ENCODE measurements around the gene FAM3A.

Gene FAM3A

DNA sequence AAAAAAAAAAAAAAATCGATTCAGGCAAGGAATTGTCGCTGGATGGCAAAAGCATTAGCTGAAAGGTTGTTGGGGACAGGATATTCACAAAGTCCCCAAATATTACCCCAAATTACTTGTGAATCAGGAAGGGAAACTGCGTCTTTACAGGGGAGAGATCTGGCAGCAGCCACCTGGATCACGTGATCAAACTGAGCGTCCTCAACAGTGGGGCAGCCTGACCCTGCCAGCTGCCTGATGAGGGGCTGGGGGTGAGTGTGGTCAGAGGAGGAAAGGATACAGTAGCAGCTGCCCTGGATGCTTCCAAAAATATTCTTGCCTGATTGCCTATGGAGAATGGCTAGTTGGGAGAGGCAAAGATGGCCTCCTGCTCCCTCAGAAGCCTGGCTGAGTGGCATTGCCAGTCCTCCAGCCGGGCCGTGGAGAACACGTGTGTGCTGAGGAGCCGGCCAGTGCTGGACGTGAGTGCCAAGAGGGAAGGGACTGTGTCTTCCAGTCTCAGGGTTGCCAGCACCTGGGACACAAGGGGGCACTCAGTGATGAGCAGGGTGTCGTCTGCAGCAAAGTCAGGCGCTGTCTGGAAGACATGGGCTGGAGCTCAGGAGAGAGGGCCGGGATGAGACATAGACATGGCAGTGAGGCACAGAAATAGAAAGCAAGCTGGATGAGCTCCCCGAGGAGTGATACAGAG lies 34.0 kb downstream of the FAM3A start:
- no peak overlapping the region for H3K4me3 ChIP-seq (replicated peaks in 1 of 2; ENCODE audit: low read depth in 2 of 2, low read length in 2 of 2)
- DNase-seq (ENCODE audit: low read depth in 2 of 2) = no peak
- no peak for TF ChIP-seq CTCF (IDR thresholded peaks at IDR 0.05; ENCODE audit: low read depth, low read length)

DNA sequence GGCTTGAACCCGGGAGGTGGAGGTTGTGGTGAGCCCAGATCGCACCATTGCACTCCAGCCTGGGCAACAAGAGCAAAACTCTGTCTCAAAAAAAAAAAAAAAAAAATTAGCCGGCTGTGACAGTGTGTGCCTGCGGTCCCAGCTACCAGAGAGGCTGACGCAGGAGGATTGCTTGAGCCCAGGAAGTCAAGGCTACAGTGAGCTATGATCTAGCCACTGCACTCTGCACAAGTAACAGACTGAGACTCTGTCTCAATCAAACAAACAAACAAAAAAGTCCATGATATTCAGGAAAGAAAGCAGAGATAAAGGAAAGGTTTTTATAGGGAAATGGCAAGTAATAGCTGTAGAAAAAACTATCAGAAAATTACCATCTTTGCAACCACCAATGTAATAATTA lies 34.8 kb downstream of the FAM3A start:
- TF ChIP-seq CTCF (IDR thresholded peaks at IDR 0.05; ENCODE audit: low read depth, low read length) = no peak
- H3K4me3 ChIP-seq (replicated peaks in 1 of 2; ENCODE audit: low read depth in 2 of 2, low read length in 2 of 2) = no peak overlapping the region
- no peak for DNase-seq (ENCODE audit: low read depth in 2 of 2)

DNA sequence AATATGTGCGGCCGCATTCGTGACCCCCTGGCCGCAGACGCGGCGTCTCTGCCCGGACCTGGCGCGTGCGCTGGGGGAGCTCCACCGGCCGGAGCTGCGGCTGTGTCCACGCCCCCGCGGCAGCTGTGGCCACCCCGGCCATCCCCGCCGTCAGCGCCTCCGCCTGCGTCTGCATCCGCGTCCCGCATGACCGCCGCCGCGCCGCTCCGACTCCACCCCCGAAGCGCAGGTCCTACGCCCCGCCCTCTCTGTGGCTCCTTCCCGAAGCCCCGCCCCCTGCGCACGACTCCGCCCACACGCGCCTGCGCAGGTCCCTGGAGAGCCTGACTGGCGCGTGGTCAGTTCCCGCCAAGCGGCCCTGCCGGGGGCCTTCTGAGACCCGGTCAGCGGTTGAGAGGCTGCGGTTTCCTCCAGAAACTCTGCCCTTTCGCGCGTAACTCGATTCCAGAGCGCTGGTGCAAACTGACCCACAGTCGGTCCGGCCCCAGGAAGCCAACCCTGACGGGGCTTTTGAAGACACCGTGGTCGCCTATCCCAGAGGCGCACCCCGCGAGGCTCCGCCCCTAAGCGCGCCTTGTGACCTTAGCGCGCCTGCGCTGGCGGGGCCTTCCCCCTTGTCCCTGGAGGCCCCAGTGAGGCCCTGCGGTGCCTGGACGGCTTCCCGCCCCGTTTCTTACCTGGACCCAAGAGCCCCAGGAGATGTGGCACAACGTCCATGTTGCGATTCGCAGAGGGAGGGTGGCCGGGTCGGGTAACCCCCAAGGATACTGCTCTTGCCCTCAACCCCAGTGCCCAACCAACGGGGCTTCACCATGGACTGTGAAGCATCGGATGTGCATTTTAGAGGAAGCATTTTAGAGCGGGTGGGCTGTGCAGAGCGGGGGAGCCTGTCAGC lies 37.1 kb downstream of the FAM3A start, which contains the start of gene LAGE3:
Gene LAGE3 (minus strand): TSS at position 554 of the 895 bp plus-strand sequence. CDS start 366 bp downstream, at position 188.
- no peak for TF ChIP-seq CTCF (IDR thresholded peaks at IDR 0.05; ENCODE audit: low read depth, low read length)
- peak within 1 kb of the TSS; percentile 55 to 56 for H3K4me3 ChIP-seq (replicated peaks in 1 of 2; ENCODE audit: low read depth in 2 of 2, low read length in 2 of 2)
- peak; percentile 90 to 95 for DNase-seq (ENCODE audit: low read depth in 2 of 2)

- DNase-seq (ENCODE audit: low read depth in 2 of 2) = no peak
Measured at GRCh38 chrX:154477891-154478477, 38.0 kb downstream of the FAM3A start.

DNA sequence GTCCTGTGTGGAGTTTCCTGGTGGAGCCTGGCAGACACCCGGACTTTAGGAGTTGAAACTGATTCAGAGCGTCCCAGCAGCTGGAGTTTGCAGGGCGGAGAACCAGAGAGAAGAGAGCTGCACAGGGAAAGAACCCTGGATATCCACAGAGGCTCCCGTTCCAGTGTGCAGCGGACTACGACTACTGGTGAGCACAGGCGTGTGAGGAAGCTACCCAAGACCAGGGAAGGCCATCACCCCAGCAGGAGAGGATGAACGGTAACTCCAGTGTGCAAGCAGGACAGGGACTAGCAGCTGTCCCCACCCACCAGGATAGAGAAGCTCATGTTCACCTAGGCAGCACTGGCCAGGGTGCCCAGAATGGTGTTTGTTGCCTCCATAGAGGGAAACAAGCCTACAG lies 39.2 kb downstream of the FAM3A start:
- no peak for TF ChIP-seq CTCF (IDR thresholded peaks at IDR 0.05; ENCODE audit: low read depth, low read length)
- no peak for DNase-seq (ENCODE audit: low read depth in 2 of 2)

More at GRCh38 chrX:154477891-154478477, 38.0 kb downstream of the FAM3A start:
- TF ChIP-seq CTCF (IDR thresholded peaks at IDR 0.05; ENCODE audit: low read depth, low read length) = no peak
- peak overlapping the region; percentile 55 to 56 for H3K4me3 ChIP-seq (replicated peaks in 1 of 2; ENCODE audit: low read depth in 2 of 2, low read length in 2 of 2)

DNA sequence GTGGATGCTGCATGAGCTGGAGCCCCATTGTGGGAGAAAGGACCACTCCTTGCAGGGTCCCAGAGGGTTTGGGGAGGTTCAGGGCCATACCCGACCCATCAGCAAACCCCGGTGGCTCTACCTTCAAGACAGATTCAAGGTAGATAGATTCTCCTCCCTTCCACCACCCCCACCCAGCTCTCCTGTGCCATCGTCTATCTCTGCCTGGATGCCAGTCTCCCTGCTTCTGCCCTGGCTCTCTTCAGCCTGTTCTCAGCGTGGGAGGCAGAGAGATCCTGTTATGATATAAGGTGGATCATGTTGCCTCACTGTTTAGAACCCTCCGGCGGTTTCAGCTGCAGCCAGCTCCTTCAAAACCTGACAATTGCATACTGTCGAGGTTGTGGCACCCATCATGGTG lies 42.3 kb downstream of the FAM3A start:
- H3K4me3 ChIP-seq (replicated peaks in 1 of 2; ENCODE audit: low read depth in 2 of 2, low read length in 2 of 2) = no peak overlapping the region
- no peak for TF ChIP-seq CTCF (IDR thresholded peaks at IDR 0.05; ENCODE audit: low read depth, low read length)

More for the DNA sequence above, 39.2 kb downstream of the FAM3A start:
- no peak overlapping the region for H3K4me3 ChIP-seq (replicated peaks in 1 of 2; ENCODE audit: low read depth in 2 of 2, low read length in 2 of 2)

More for the DNA sequence above, 42.3 kb downstream of the FAM3A start:
- DNase-seq (ENCODE audit: low read depth in 2 of 2) = no peak
